ENCODE results near the gene FAM72A.
"Not testable (repeated sequence)": the region's sequence is repeated elsewhere in the genome, so short reads cannot be mapped to it uniquely, and the experiment has no call there.

FAM72A gene

GRCh38 chr1:206210802-206211201 is 8.2 kb upstream of the FAM72A start:
- not testable (repeated sequence) for DNase-seq

- DNase-seq, result peak; percentile 1
These were observed 2.9 kb upstream of the FAM72A start for GRCh38 chr1:206205569-206205968.

DNA sequence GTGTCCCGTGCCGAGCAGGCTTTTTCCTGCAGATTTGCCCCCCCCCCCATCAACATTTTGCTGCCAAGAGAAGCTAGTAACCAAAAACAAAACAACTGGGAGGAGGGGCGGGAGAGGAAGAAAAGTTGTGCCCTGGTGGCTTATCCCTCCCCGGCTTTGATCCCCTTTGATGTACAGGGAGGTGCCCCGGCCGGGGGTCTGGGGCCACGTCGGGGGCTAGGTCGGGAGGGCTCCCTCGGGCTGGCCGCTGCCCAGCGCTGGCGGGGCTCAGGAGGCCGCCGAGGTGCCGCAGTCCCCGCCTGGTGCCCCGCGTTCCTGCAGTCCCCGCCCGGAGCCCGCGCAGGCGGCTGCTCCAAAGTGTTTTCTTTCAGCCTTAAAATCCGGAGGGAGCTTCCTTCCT is 2.2 kb upstream of the FAM72A start:
- not testable (repeated sequence) for DNase-seq

GRCh38 chr1:206204159-206204511 is 1.5 kb upstream of the FAM72A start:
- DNase-seq, result not testable (repeated sequence)

DNA sequence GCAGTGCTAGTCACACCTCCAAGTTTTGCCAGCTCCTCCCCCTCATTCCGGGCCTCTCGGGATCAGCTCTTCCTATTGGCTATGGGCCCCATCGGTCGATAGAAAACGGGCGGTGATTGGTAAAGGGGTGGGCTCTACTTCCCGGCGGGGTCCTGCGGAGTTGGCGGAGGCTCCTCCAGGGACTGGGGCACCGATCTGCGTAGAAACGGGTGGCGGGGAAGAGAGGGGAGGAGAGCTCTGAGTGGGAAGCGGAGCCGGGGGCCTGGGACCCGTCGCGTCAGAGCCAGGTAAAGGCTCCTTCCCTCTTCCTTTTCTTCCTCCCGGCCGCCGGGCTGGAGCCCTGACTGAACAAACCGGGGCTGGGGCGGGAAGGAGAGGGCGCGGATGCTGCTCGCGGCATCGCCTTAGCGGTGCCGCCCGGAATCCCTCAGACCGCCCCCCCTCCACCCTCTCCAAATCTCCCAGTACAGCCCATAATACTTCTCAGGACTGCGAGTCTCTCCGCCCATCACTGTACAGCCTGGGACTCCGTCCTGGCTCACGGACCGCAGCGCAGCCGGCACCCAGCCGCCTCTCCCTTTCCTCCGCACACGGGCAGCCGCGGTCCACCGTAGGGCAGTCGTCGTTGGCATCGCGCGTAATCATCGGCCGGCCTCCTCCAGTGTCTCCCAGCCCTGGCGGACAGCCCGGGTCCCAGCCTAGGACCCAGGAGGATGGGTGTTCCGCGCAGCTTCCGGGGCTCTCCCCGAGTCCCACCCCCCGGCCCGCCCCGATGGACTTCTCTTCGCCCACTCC is 922 bp upstream of the FAM72A start, which contains the start of gene SRGAP2:
TSS of gene SRGAP2 (plus strand) at position 178 of the 795 bp plus-strand sequence. CDS start 2,430 bp downstream, outside the sequence.
- DNase-seq, result peak; percentile 24

- not testable (repeated sequence) for DNase-seq
These were observed 5.8 kb downstream of the FAM72A start for GRCh38 chr1:206196748-206197424.

- not testable (repeated sequence) for DNase-seq
These were observed 7.5 kb downstream of the FAM72A start for GRCh38 chr1:206195182-206195581.

GRCh38 chr1:206186826-206187225 is 15.8 kb downstream of the FAM72A start:
- DNase-seq, result not testable (repeated sequence)

GRCh38 chr1:206185778-206186177 is 16.9 kb downstream of the FAM72A start:
- DNase-seq, result not testable (repeated sequence)

DNA sequence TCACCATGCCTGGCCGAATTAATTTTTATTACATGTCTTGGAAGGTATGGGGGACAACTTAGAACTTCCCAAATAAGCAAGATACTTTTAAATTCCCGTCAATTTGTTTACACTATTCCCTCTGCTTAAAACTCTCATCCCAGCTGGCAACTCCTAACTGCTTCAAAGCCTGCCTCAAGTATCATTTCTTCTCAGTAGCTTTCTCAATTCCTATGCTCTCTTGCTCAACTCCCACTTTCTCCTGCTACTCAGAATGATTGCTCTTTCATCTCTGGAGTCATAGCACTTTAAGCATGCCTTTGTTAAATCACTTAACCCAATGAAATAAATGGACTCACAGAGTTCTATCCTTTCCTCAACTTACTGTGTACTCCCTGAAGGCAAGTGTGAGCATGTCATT is 18.9 kb downstream of the FAM72A start:
- not testable (repeated sequence) for DNase-seq

GRCh38 chr1:206182368-206183317 is 20.0 kb downstream of the FAM72A start:
- DNase-seq, result not testable (repeated sequence)

DNA sequence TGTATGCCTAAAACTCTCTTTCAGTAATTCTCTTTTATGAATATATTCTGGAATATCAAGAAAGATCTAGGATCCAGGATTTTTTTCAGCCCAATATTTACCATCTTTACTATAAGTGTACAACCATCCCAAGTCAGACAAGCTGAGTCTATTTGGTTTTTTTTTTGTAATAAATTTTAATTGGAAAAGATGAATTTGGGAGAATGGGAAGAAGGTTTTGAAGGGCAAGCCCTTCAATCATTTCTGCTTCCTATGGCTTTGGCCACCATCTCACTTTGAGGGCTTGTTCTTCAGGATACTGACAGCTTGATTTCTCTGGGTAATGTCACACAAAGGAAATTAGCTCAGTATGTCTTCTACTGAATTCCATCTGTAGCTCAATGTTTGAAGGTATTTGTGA is 23.0 kb downstream of the FAM72A start:
- DNase-seq, result not testable (repeated sequence)

DNA sequence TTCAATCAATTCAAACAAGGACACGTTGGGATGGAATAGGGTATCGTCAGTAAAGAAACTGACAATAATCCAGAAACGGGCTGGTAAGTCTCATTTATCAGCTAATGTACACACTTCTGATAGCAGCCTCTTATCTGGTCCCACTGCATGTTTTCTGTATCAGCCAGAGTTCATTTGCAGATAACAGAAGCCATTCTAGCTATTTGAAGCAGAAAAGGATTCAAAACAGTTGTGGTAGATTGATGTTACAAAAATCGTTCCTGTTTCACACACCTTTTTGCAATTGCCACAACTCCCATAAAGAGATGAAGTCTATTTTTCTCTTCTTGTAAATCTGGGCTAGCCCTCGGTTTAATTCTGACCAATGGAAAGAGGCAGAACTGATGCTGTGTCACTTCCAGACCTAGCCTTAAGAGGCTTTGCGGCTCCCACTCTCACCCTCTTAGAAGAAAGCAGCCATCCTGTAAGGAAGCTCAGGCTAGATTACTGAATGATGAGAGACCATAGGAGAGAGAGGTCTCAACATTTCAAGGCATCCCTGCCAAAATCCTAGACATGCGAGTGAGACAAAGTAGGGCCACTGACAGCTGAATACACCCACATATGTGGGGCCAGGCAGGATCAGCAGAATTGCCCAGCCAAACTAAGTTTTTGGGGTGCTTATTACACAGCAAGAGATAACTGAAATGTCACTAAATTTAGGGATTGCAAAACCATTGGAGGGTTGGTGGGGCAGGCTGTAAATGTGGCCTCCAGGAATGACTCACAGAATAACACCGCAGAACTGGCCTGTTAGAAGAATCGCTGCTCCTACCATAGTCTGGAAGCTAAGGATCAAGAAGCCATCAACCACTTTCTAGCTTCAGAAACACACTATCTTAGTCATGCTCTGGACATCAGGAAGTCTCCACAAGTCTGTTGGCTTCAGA is 24.3 kb downstream of the FAM72A start:
- DNase-seq, result not testable (repeated sequence)

- not testable (repeated sequence) for DNase-seq
These were observed 26.5 kb downstream of the FAM72A start for GRCh38 chr1:206176114-206176502.

- not testable (repeated sequence) for DNase-seq
These were observed 27.1 kb downstream of the FAM72A start for GRCh38 chr1:206175459-206176113.

DNA sequence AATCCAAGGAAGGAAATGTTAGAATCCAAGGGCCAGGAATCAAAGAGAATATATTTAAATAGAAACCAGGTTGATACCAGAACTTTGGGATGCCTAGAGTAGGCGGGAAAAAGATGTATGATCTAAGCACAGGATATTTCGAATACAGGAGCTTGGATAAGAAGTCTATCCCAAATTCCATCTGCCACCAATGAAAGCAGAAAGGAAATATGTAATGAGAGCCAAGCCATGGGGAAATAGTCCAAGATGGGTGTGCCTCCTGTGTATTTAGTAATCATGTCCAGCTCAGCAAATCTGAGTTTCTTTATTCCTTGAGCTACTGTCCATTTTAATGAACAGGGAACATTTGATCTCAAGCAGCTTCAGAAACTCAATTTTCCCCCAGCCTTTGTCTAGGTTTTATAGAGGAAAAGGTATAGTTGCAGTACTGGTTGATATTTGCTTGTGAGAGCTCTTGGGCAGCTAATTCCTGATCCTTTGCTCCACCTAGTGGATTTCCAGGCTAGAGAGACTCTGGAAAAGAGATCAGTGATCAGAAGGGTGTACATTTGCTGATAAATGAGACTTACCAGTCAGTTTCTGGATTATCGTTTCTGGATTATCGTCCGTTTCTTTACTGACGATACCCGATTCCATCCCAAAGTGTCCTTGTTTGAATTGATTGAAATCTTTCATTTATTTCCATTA is 28.3 kb downstream of the FAM72A start:
- DNase-seq, result not testable (repeated sequence)

- DNase-seq, result not testable (repeated sequence)
These were observed 29.4 kb downstream of the FAM72A start for GRCh38 chr1:206173110-206173719.

DNA sequence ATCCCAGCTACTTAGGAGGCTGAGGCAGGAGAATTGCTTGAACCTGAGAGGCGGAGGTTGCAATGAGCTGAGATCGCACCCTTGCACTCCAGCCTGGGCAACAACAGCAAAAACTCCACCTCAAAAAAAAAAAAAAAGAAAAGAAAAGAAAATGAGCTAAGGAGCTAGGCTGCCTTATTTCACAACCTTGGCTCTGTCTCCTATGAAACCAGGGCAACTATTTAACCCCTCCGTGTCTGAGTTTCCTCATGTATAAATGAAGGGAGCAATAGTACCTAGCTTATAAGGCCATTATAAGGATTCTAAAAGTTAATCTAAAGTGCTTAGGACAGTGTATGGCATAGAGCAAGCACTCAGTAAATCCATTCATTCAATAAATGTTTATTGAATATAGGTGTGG is 32.8 kb downstream of the FAM72A start:
- not testable (repeated sequence) for DNase-seq

GRCh38 chr1:206167350-206168029 is 35.1 kb downstream of the FAM72A start:
- not testable (repeated sequence) for DNase-seq
